ENCODE data around the gene ERMAP. TPM values are rescaled to one million over a fixed set of nuclear protein-coding genes. Genes with fewer than 3 reads are reported as not detected.

Gene ERMAP
- total and polyA plus RNA-seq, 9 of the 15 experiments (the other 6 are each of a cell fraction or from before 2014, with no cell fraction given): 8.0 to 31.4 (median 22.5) TPM

DNA sequence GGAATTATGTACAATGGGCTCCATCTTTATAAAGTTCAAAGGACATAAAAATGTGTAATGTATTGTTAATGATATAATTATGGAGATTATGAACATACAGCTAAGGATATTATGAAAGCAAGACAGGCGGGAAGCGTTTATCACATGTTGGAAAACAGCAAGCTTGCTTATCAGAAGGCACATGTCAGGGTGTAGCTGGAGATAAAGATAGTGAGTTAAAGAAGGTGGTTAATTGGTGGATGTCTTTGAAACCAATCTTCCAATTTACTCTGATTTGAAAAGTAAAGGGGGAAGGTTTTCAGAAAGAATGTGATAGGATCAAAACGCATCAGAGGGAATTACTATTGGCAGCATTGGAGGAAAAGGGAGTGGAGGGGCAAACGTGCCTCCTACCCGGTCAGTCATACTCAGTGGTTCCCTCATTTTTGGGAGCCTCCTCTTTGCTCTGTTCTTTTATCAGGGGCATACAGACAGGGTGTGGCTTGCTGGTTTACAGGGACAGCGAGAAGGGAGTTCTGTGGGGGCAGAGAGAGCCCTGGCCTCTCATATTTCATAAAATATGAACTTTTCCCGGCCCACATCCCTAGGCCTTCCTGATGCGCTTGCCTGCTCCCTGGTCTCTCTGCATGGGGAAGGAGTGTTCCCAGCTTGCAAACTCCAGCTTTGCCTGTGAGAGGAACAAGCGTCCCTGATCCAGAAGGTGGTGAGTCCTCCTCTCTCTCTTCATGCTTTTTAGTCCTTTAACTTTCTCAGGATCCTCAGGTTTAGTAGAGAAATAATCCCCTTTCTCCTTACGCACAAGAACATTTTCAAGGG lies 8.3 kb downstream of the ERMAP start (continued):
- TF ChIP-seq, protein P1, sequence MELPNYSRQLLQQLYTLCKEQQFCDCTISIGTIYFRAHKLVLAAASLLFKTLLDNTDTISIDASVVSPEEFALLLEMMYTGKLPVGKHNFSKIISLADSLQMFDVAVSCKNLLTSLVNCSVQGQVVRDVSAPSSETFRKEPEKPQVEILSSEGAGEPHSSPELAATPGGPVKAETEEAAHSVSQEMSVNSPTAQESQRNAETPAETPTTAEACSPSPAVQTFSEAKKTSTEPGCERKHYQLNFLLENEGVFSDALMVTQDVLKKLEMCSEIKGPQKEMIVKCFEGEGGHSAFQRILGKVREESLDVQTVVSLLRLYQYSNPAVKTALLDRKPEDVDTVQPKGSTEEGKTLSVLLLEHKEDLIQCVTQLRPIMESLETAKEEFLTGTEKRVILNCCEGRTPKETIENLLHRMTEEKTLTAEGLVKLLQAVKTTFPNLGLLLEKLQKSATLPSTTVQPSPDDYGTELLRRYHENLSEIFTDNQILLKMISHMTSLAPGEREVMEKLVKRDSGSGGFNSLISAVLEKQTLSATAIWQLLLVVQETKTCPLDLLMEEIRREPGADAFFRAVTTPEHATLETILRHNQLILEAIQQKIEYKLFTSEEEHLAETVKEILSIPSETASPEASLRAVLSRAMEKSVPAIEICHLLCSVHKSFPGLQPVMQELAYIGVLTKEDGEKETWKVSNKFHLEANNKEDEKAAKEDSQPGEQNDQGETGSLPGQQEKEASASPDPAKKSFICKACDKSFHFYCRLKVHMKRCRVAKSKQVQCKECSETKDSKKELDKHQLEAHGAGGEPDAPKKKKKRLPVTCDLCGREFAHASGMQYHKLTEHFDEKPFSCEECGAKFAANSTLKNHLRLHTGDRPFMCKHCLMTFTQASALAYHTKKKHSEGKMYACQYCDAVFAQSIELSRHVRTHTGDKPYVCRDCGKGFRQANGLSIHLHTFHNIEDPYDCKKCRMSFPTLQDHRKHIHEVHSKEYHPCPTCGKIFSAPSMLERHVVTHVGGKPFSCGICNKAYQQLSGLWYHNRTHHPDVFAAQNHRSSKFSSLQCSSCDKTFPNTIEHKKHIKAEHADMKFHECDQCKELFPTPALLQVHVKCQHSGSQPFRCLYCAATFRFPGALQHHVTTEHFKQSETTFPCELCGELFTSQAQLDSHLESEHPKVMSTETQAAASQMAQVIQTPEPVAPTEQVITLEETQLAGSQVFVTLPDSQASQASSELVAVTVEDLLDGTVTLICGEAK (IDR thresholded peaks at IDR 0.05): no peak; the same call in 1 of the 2 replicates
- TF ChIP-seq, protein P1 (CRISPR knock-in tag; IDR thresholded peaks at IDR 0.05): no peak
- TF ChIP-seq, protein P2, sequence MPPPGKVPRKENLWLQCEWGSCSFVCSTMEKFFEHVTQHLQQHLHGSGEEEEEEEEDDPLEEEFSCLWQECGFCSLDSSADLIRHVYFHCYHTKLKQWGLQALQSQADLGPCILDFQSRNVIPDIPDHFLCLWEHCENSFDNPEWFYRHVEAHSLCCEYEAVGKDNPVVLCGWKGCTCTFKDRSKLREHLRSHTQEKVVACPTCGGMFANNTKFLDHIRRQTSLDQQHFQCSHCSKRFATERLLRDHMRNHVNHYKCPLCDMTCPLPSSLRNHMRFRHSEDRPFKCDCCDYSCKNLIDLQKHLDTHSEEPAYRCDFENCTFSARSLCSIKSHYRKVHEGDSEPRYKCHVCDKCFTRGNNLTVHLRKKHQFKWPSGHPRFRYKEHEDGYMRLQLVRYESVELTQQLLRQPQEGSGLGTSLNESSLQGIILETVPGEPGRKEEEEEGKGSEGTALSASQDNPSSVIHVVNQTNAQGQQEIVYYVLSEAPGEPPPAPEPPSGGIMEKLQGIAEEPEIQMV (tag; conservative IDR thresholded peaks at IDR 0.05; ENCODE audit: low read depth): 0 out of 2 replicates have a peak, but pooled peaks have one; percentile 40
- no peak for TF ChIP-seq ZNF174 (CRISPR knock-in tag; IDR thresholded peaks at IDR 0.05)
- no peak for TF ChIP-seq ZNF780A (CRISPR knock-in tag; IDR thresholded peaks at IDR 0.05)
- no peak for TF ChIP-seq FUS (optimal IDR thresholded peaks at IDR 0.05; ENCODE audit: low read depth, low read length)
- TF ChIP-seq E2F4 (CRISPR knock-in tag; IDR thresholded peaks at IDR 0.05; ENCODE audit: low read depth): peak; percentile 69; the same call in 1 of the 2 replicates
- no peak for TF ChIP-seq TSC22D4 (tag; IDR thresholded peaks at IDR 0.05)
- TF ChIP-seq ZBTB9 (CRISPR knock-in tag; IDR thresholded peaks at IDR 0.05): no peak; the same call in 1 of the 2 replicates
- no peak for TF ChIP-seq ZNF12 (CRISPR knock-in tag; IDR thresholded peaks at IDR 0.05)
- no peak for TF ChIP-seq ILK (tag; IDR thresholded peaks at IDR 0.05; ENCODE audit: borderline replicate concordance, low read depth)
- no peak for TF ChIP-seq ZNF695 (CRISPR knock-in tag; IDR thresholded peaks at IDR 0.05)
- TF ChIP-seq ZNF143 (CRISPR knock-in tag; IDR thresholded peaks at IDR 0.05): no peak
- peak; percentile 82 for TF ChIP-seq ZNF316 (IDR thresholded peaks at IDR 0.05)
- TF ChIP-seq CEBPB (tag; IDR thresholded peaks at IDR 0.05): peak; percentile 53; the same call in 1 of the 2 replicates

All from K562 (cell line).